GM08714 (cell line): Measurements from ENCODE around the gene HEBP2.

Experiments used
- H3K4me3 ChIP-seq: fragments of 200-500 bp; sonication (Bioruptor generic); 2 replicates; pipeline ENCODE4 v1.5.1; 2014; ENCODE audit warnings: mild to moderate bottlenecking, low read length, inconsistent platforms
- ZNF274 ChIP-seq: IDR thresholded peaks from 2 replicates; pipeline ENCODE4 v1.6.1; 2012; ENCODE audit warnings: mild to moderate bottlenecking, low read depth, low read length

Gene HEBP2

DNA sequence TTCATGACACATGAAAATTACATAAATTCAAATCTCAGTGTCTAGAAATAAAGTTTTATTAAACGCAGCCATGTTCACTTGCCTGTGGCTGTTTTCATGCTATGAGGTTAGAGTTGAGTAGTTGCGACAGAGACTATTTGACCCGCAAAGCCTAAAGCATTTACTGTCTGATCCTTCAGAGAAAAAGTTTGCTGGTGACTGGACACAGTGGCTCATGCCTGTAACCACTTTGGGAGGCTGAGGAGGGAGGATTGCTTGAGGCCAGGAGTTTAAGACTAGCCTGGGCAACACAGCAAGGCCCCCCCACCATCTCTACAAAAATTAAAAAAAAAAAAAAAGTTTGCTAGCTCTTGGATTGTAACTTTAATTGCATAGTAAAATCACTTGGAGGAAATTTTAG, 17.1 kb upstream of the HEBP2 start:
- no peak overlapping the region for H3K4me3 ChIP-seq
- no peak for TF ChIP-seq ZNF274

DNA sequence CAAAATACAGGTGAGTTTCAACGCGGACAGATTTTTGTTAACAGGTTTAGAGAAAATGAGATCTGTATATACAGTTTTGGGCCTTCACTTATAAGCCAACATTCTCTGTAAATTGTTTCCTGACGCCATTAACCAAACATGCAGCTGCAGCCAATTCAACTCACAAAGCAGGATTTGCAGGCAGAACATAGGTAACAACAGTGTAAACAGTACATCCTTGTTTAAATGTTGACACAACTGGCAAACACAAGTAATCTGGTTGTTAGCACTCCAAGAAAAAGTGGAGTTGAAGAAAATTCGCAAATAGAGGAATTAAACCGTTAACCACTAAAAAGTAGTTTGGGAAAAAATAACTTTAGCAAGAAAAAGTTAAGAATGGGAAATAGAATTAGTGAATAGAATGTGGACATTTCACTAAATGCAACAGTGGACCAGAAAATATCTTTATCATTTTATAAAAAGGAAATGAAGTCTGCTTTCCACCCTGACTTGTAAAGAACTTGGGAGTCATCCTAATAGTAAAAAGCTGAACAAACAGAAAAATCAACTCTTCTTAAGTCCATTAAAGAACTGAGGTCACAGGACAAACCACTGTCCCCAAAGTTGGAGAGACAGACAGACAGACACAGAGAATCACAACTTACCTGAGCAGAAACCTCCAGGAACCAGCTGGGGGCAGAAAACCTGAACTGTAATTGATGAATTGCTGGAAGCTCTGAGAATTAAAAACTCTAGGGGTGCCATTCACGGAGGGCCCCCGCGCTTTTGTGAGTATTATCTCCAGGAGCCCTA, 16.2 kb upstream of the HEBP2 start:
- no peak overlapping the region for H3K4me3 ChIP-seq
- TF ChIP-seq ZNF274 = no peak

DNA sequence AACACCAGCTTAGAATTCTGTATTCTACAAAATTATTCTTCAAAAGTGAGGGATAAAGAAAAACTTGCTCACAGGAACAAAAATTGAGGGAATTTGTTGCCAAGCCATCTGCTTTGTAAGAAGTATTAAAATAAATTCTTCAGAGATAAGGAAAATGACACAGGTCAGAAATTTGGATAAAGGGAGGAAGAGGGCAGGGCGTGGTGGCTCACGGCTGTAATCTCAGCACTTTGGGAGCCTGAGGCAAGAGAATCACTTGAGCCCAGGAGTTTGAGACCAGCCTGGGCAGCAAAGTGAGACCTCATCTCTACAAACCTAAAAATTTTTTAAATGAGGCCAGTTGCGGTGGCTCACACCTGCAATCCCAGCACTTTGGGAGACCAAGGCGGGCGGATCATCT, 14.5 kb upstream of the HEBP2 start:
- H3K4me3 ChIP-seq = no peak overlapping the region

DNA sequence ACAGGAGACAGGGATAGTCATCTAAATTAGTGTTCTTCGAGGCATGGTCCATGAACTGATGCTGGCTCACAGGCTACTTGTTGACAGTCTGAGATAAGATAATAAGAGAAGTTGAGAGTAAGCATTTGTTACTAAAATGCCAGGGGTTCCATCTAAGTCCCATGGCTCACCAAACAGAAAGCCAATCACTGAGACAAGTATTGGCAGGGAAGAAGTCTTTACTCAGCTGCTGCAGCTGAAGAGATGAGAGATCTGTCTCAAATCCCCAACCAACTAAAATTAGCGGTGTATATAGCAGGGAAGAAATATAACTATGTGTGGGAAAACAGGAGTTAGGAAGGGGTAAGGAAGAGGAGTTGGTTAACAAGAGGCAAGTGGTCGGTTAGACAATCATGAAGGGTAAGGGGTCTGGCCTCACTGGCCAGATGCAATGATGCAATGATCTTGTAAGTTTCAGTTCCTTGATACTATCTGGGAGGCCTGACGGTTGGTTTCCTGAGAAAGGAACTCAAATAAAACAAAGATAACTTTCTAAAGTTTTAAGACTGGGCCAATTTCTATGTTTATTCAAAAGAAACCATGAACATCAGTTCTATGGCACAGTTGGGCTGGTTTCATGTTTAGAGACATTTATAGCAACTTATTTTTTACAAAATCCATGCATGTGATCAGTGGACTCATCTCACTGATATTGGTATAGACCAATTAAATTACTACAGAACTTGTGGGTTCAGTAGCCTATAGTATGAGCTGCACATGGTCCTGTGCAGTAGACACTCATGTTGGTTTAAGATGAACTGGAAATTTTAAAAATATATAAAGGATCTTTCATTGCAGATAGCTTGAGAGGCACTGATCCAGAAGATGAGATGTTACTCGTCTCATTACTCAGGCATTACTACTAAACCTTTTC, 9.9 kb upstream of the HEBP2 start:
- TF ChIP-seq ZNF274 = no peak

More for the DNA sequence above, 14.5 kb upstream of the HEBP2 start:
- TF ChIP-seq ZNF274 = no peak

DNA sequence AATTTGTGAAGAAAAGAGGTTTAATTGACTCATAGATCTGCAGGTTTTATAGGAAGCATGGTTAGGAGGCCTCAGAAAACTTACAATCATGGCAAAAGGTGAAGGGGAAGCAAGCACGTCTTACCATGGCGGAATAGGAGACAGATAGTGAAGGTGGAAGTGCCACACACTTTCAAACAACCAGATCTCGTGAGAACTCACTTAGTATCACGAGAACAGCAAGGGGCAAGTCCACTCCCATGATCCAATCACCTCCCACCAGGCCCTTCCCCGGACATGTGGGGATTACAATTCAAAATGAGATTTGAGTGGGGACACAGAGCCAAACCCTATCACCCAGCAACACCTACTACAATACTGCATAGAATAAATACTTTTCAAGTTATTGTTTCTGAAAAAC, 7.3 kb upstream of the HEBP2 start:
- TF ChIP-seq ZNF274 = no peak
- no peak overlapping the region for H3K4me3 ChIP-seq

More for the DNA sequence above, 9.9 kb upstream of the HEBP2 start:
- H3K4me3 ChIP-seq = no peak overlapping the region

DNA sequence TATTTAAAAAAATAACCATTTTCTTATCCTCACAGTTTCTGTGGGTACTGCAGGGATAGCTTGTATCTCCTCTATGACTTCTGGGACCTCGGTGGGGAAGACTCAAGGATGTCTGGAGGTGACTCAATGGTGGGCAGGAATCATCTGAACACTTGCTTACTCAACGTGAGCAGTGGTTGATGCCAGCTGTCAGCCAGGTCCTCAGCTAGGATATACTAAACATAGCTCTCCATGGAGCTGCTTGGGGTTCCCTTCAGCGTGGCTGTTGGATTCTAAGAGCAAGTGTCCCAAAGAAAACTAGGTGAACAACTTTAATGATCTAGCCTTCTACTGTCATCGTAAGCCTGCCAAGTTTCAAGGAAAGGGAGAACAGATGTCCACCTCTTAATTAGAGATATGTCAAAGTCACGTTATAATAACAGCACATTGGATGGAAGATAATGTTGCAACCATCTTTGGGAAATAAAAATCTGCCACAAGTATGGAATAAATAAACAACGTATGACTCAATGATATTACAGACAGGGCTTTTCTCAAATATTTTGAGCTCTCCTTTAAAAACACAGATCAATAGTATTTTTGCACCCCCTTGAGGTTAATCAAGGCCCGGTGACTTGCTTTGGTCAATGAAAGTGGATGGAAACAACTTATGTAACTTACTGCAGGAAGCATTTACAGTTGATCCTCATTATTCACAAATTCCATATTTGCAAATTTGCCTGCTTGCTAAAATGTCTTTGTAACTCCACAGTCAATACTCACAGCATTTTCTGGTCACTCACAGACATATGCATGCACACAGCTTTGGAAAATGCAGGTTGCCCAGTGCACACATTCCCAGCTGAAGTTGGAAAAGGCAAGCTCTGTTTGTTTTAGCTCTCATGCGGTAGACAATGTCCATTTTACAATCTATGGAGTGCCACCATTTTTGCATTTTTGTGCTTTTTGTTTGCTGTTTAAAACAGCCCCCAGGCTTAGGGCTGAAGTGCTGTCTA, 6.6 kb upstream of the HEBP2 start:
- H3K4me3 ChIP-seq = no peak overlapping the region
- no peak for TF ChIP-seq ZNF274

DNA sequence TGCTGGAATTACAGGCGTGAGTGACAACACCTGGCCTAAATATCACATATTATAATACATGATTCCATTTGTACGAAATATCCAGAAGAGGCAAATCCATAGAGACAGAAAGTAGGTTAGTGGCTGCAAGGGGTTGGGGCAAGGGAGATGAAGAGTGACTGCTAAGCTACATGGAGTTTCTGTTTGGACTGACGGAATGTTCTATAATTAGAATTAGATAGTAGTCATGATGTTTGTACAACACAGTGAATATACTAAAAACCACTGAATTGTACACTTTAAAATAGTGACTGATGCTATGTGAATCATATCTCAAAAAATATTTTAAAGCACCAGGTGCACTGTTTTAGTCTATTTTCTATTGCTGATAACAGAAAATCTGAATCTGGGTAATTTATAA, 3.7 kb upstream of the HEBP2 start:
- H3K4me3 ChIP-seq = no peak overlapping the region
- TF ChIP-seq ZNF274 = no peak

DNA sequence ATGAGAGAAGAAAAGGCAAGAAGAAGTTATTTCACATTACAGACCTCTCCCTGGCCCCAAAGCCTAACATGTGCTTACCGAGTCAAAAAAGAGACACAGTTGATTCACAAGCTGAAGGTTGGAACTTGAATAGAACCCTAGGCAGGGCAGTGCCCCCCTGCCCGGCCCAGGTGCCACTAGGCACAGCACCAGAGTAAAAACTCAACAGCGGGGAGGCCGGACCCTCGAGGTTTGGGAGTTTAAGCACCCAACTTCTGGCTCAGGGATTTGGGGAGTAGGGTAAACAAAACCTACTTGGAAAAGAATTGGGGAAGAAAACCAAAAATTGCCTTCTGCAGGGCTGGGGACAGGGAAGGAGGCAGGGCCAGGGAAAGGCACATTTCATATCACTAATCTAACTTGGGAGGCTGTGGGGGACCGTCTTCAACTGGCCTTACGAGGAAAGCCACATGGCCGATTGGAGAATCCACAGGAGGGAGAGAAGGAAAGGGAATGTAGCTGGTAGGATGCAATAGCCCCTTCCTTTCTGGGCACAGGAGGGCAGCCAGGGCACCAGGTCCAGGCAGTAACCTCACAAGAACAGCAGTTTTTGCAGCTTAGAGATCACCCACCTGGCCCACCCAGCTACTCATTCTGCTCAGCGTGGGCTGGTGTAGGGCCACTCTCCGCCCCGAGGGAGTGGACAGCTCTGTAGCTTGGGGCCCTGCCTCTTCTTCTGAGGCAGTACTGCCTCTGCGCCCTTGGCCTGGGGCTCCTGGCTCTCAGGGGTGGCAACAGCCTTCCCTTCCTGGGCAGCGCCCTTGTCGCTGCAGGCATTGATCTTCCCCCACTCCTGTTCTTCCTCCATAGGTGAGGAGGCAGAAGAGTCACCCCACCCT, 1.8 kb upstream of the HEBP2 start:
- H3K4me3 ChIP-seq = no peak overlapping the region
- TF ChIP-seq ZNF274 = no peak

DNA sequence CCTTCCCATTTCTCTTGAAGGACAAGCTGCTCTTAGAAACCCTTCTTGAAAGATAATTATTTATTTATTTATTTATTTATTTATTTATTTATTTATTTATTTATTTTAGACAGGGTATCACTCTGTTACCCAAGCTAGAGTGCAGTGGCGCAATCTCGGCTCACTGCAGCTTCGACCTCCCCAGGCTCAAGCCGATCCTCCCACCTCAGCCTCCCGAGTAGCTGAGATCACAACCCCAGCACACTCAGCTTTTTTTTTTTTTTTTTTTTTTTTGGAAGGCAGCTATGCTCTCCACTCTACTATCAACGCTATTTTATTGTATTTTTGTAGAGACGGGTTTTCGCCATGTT, 1.2 kb upstream of the HEBP2 start:
- no peak for TF ChIP-seq ZNF274
- no peak overlapping the region; the same call in 1 of the 2 replicates for H3K4me3 ChIP-seq

DNA sequence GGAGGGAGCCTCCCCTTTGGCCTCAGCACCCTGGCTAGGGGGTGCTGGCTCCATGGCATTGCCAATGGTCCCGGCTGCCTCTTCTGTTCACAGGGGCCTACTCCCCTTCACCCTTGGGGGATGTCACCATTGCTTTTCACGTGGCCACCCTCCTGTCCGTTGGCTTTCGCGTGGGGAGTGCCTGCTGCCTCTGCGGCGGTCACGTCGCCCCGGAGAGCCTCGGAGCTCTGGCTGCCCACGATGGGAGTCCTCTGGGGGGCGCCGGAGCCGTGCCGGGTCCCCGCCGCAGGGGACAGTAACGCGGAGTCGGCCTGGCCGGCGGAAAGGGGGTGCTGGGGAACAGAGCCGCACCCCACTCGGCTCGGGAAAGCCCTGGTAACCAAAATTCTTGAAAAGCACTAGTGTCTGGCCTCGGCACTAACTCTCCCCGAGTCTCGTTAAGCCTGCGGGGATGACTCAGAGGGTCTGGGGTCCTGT, 661 bp upstream of the HEBP2 start:
- H3K4me3 ChIP-seq = peak overlapping the region; percentile 77
- TF ChIP-seq ZNF274 = no peak

DNA sequence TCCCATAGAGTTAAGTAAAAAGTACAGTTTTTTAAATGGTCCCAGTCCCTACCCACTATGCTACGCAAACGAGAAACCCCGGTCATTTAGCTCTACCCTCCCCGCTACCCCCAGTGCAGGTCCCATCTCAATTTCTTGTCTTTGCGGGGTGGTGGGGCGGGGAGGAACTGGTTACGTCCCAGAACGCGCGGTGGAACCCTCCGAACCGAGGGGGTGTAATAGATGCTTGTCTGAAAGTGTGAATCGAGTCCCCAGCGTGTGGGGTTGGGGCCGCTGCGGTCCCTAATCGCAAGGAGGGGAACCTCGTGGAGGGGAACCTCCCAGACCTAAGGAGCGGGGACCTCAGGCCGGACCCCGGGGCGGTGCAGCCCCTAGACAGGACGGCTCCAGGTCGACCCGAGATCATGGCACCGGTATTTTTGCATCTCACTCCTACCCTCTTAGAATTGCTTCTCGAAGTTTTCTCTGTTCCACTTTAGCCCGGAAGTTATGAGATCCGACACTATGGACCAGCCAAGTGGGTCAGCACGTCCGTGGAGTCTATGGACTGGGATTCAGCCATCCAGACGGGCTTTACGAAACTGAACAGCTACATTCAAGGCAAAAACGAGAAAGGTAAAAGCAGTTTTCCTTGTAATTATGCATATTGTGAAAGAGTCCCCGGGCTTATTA, 779 bp downstream of the HEBP2 start:
- peak overlapping the region; percentile 54 for H3K4me3 ChIP-seq
- no peak for TF ChIP-seq ZNF274

DNA sequence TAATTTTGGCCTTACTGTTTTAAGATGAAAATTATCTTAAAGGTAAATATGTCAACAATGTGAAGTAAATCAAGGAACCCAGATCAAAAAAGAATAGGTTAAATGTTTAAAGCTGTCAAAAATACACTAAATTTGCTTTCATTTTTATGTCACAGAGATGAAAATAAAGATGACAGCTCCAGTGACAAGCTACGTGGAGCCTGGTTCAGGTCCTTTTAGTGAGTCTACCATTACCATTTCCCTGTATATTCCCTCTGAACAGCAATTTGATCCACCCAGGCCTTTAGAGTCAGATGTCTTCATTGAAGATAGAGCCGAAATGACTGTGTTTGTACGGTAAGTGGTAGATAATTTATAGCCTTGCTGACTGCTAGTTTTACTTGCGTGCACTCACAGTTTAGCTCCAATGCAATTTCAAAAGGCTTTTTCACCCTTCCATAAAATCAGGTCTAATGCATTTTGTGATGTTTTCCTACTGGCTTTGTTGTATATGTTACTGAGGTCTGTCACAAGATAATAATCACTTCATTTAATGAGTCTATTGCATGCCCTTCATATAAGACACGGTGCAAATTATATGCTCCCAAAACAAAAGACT, 1.9 kb downstream of the HEBP2 start:
- no peak for TF ChIP-seq ZNF274
- no peak overlapping the region for H3K4me3 ChIP-seq
